Stimulated activated CD8-positive, alpha-beta memory T cell treated with anti-CD3 and anti-CD28 coated beads, Interleukin-12 subunit alpha, Interleukin-12 subunit beta, amount 100 ng/mL, for 4 hours (primary cell): ENCODE data around the gene MYH9.

ENCODE experiments used
- DNase-seq: peaks from one replicate; pipeline ENCODE4 v3.0.0-alpha.2; 2020; ENCODE audit warnings: low read depth

Gene MYH9

GRCh38 chr22:36330655-36331305 lies 57.0 kb downstream of the MYH9 start:
- DNase-seq = no peak

- DNase-seq = no peak
Measured at GRCh38 chr22:36330127-36330526, 57.6 kb downstream of the MYH9 start.

- DNase-seq = peak; percentile 74
Measured at GRCh38 chr22:36329254-36330078, 58.3 kb downstream of the MYH9 start.

GRCh38 chr22:36328635-36329253 lies 59.0 kb downstream of the MYH9 start:
- DNase-seq = peak; percentile 43

GRCh38 chr22:36327922-36328551 lies 59.7 kb downstream of the MYH9 start:
- no peak for DNase-seq

GRCh38 chr22:36326178-36327161 lies 61.3 kb downstream of the MYH9 start:
- no peak for DNase-seq

GRCh38 chr22:36325154-36326031 lies 62.4 kb downstream of the MYH9 start:
- DNase-seq = no peak

GRCh38 chr22:36324414-36324813 lies 63.4 kb downstream of the MYH9 start:
- DNase-seq = no peak

GRCh38 chr22:36323855-36324331 lies 63.9 kb downstream of the MYH9 start:
- no peak for DNase-seq

GRCh38 chr22:36323182-36323854 lies 64.4 kb downstream of the MYH9 start:
- no peak for DNase-seq

- DNase-seq = no peak
Measured at GRCh38 chr22:36322602-36322915, 65.2 kb downstream of the MYH9 start.

- no peak for DNase-seq
Measured at GRCh38 chr22:36321797-36322601, 65.8 kb downstream of the MYH9 start.

- no peak for DNase-seq
Measured at GRCh38 chr22:36320553-36320952, 67.2 kb downstream of the MYH9 start.

GRCh38 chr22:36319595-36320497 lies 67.9 kb downstream of the MYH9 start:
- no peak for DNase-seq

GRCh38 chr22:36318442-36318841 lies 69.3 kb downstream of the MYH9 start:
- no peak for DNase-seq

GRCh38 chr22:36317658-36318271 lies 70.0 kb downstream of the MYH9 start:
- DNase-seq = no peak

GRCh38 chr22:36316419-36316818 lies 71.3 kb downstream of the MYH9 start:
- DNase-seq = no peak
